WI38 (cell line): ENCODE data around the gene RAB40B.

Source experiments
- H3K4me3 ChIP-seq: 2 replicates; pipeline ENCODE4 v1.5.1; 2011; ENCODE audit warnings: low read depth, mild to moderate bottlenecking, control low read depth, low read length
- TF ChIP-seq, protein P1 (sequence below): IDR thresholded peaks from 2 replicates; pipeline ENCODE4 v1.5.1; 2012; ENCODE audit warnings: low read depth, mild to moderate bottlenecking, control low read depth, low read length

Gene RAB40B

DNA sequence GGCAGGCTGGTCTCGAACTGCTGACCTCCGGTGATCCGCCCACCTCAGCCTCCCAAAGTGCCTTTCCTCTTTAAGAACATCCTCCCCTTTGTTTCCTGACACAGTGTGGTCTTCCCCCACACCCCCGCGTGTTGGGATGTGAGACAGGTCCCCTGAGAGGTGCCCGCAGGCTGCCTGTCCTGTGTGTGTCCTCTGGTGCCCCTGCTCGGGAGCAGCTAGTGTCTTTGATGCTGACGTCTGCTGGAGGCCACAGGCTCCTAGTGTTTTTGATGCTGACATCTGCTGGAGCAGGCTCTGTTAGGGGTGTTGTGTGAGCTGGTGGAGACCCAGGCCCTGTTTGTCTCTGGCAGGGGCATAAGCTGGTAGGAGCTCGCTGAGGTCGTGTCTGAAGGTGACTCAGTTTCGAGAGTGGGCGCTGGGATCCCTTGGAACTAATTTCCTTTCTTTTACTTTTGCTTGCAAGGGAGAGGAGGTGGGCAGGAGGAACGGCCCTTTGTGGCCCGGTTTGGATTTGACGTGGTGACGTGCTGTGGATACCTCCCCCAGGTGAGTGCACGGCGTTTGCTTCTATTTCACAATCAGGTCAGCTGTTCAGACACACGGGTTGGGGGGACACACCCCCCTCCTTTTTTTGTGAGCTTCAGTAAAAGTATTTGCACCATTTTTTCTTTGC is 24.0 kb upstream of the RAB40B start:
- H3K4me3 ChIP-seq = no peak overlapping the region
- TF ChIP-seq, protein P1, sequence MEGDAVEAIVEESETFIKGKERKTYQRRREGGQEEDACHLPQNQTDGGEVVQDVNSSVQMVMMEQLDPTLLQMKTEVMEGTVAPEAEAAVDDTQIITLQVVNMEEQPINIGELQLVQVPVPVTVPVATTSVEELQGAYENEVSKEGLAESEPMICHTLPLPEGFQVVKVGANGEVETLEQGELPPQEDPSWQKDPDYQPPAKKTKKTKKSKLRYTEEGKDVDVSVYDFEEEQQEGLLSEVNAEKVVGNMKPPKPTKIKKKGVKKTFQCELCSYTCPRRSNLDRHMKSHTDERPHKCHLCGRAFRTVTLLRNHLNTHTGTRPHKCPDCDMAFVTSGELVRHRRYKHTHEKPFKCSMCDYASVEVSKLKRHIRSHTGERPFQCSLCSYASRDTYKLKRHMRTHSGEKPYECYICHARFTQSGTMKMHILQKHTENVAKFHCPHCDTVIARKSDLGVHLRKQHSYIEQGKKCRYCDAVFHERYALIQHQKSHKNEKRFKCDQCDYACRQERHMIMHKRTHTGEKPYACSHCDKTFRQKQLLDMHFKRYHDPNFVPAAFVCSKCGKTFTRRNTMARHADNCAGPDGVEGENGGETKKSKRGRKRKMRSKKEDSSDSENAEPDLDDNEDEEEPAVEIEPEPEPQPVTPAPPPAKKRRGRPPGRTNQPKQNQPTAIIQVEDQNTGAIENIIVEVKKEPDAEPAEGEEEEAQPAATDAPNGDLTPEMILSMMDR = no peak

DNA sequence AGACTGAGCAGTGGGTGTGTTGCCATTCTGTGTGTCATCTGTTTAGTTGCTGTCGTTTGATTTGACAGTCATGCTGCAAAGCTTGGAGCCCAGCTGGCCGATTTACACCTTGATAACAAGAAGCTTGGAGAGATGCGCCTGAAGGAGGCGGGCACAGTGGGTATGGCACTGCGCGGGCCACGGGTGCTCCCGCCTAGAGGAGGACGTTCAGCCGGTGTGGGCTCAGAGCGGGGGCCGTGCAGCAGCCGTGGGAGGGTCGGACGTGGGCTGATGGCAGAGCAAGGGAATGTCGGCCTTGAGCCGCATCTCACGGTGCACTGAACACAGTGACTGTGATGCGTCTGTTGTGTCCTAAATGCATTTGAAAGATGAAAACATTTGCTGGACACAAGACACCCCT is 21.7 kb upstream of the RAB40B start:
- TF ChIP-seq, protein P1 = no peak
- no peak overlapping the region for H3K4me3 ChIP-seq

DNA sequence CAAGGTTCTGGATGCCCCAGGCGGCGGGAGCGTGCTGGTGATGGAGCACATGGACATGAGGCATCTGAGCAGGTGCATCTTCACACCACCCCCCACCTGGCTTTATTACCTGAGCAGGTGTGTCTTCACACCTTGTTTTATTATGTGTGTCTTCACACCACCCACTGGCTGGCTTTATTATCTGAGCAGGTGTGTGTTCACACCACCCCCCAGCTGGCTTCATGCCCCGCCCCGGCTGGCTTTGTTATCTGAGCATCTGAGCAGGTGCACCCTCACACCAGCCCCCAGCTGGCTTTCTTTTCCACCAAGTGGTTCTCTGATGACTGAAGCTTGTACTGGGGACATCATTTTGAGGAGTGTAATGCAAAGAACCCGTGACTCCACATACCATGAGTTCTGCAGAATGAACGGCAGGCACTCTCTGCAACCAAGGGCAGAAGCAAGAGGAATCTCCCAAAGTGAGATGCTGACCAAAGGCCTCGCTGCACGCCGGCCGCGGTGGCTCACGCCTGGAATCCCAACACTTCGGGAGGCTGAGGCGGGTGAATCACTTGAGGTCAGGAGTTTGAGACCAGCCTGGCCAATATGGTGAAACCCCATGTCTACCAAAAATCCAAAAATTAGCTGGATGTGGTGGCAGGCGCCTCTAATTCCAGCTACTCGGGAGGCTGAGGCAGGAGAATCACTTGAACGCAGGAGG is 20.6 kb upstream of the RAB40B start:
- H3K4me3 ChIP-seq = no peak overlapping the region
- TF ChIP-seq, protein P1 = no peak

DNA sequence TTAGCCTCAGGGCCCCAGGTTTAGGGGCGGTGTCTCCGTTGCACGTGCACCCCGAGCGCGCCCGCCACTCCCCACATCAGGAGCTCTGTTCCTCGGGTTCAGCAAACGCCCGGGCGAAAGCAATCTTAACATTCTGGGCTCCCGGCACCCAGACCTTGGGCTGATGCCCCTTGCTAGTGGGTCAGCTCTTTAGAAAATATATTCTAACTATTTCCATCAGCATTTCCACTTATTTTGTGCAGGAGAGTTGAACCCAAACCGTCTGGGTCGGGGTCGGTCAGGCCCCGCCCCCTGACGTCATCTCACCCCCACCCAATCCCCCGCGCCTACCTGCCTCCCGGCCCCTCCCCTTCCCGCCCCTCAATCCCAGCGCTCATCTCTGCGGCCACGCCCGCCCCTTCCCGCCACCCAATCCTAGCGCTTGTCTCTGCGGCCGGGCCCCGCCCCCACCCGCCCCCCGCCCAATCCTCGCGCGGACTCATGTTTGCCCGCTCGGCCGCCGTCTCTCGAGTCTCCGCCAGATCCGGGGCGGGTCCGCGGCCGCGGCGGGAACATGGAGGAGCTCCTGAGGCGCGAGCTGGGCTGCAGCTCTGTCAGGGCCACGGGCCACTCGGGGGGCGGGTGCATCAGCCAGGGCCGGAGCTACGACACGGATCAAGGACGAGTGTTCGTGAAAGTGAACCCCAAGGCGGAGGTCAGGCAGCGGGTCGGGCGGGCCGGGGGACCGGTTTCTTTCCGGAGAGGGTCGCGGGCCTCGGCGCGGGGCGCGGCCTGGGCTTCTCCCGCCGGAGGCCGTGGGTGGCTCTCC is 17.9 kb upstream of the RAB40B start, which contains the start of gene FN3KRP:
Gene FN3KRP (plus strand): TSS at position 504 of the 808 bp plus-strand sequence. CDS start 50 bp downstream, at position 554.
- peak within 1 kb of the TSS; percentile 81 for H3K4me3 ChIP-seq
- TF ChIP-seq, protein P1 = no peak

DNA sequence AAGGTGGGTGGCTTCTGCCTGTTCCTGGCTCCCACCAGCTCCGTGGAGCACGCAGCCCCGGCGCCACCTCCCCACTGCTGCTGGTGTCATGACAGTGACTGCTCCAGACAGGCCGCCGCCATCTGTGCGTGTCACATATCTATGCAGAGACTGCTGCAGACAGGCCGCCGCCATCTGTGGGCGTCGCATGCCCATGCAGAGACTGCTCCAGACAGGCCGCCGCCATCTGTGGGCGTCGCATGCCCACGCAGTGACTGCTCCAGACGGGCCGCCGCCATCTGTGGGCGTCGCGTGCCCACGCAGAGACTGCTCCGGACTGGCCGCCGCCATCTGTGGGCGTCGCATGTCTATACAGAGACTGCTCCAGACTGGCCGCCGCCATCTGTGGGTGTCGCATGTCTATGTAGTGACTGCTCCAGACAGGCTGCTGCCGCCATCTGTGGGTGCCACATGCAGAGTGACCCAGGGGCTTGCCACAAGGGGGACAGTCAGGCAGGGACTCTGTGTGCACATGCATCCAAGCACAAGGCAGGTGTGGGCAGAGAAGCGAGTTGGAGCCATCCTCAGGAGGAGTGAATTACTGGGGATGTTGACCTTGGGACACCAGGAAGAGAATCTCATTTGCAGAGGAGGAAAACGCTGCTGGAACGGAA is 14.7 kb upstream of the RAB40B start:
- TF ChIP-seq, protein P1 = no peak
- no peak overlapping the region for H3K4me3 ChIP-seq

DNA sequence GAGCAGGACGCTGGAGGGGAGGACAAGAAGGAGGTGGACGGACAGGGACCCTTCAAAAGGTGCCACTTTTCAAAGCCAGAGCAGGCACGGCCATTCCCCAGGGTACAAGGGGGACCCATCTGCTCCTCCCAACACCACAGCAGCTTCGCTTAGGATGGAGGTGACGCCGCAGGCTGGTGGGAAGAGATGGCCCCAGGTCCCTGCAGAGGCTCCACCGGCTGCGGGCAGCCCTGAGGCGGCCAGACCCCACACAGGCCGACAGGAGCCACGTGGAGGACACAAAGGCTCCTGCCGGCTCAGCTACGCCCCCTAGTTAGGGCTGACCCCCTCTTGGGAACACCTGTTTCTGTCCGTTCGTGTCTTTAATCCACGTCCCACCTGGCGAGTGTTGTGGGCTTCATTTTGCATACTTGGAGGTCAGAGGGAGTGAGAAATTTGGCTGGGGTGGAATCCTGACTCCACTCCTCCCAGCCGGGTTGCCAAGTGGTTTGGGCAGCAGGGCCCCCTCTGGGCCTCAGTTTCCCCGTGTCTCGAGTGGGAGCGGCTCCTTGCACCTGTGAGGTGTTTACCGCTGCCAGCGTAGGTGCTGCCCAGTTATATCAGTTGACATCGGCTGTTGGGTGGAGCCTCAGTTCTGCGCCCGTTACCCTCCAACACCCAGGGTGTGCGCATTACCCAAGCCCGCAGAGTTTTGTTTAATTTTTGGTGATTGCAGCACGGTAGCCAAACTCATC is 12.2 kb upstream of the RAB40B start:
- TF ChIP-seq, protein P1 = no peak
- no peak overlapping the region for H3K4me3 ChIP-seq
